ENCODE results near the gene TMEM267. TPM values are rescaled to one million over a fixed set of nuclear protein-coding genes. Genes with fewer than 3 reads are reported as not detected.

TMEM267 gene
- total RNA-seq, 1 donor from 2014 or later, result 9.4 TPM

DNA sequence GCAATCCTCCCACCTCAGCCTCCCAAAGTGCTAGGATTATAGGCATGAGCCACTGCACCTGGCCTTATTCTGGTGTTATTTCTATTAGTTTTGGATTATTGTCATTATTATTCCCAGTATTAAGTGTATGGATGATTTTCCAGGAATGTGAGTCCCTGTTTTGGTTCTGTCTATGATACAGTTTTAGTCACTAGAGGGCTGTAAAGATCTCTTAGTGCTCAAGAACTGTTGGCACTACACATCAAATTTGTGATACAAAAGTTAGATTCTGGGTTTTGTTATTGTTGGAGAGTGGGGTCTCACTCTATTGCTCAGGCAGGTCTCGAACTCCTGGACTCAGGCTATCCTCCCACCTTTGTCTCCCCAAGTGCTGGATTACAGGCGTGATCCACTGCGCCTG is 83.6 kb downstream of the TMEM267 start:
- Mint-ChIP-seq H3K27me3 (ENCODE audit: low read depth) (peaks cover 22% of the 10 kb centered on the region), H3K9me3 (no peaks in the 10 kb centered on the region), H3K4me1 (no peaks in the 10 kb centered on the region), H3K27ac (no peak overlapping the region), H3K4me3 (no peak overlapping the region), H3K36me3 (no peaks in the 10 kb centered on the region)
- no peak for DNase-seq (ENCODE audit: low spot score in 2 of 2, unreplicated experiment in 2 of 2)
- TF ChIP-seq, protein P1, sequence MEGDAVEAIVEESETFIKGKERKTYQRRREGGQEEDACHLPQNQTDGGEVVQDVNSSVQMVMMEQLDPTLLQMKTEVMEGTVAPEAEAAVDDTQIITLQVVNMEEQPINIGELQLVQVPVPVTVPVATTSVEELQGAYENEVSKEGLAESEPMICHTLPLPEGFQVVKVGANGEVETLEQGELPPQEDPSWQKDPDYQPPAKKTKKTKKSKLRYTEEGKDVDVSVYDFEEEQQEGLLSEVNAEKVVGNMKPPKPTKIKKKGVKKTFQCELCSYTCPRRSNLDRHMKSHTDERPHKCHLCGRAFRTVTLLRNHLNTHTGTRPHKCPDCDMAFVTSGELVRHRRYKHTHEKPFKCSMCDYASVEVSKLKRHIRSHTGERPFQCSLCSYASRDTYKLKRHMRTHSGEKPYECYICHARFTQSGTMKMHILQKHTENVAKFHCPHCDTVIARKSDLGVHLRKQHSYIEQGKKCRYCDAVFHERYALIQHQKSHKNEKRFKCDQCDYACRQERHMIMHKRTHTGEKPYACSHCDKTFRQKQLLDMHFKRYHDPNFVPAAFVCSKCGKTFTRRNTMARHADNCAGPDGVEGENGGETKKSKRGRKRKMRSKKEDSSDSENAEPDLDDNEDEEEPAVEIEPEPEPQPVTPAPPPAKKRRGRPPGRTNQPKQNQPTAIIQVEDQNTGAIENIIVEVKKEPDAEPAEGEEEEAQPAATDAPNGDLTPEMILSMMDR (IDR thresholded peaks at IDR 0.05; ENCODE audit: unreplicated experiment), result no peak

DNA sequence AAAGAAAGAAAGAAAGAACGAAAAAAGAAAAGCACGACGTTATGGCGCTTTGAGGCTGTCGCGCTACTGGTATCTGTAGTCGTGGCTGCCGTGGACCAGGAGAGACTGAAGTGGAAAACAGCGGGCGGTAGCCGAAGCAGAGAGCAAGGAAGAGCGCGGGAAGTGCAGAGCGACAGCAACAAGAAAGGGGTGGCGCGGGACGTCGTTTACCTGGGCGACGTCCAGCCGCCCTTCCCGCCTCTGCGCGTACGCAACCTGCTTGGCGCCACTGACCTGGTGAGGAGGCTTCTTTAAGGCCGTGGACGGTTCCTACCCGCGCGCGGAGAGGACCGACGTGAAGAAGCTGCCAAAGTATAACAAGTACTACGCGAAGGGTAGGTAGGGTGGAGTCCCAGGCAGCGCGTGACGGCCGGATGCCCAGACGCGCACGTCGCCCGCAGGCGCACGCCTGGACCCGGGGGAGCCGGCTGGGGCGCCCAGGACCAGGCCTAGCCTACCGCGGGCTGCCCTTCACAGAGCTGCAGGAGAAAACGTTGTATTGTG is 86.8 kb downstream of the TMEM267 start:
- Mint-ChIP-seq H3K27ac (no peak overlapping the region), H3K9me3 (no peaks in the 10 kb centered on the region), H3K36me3 (no peaks in the 10 kb centered on the region), H3K27me3 (ENCODE audit: low read depth) (peaks cover 5% of the 10 kb centered on the region), H3K4me3 (no peak overlapping the region), H3K4me1 (no peaks in the 10 kb centered on the region)
- no peak for DNase-seq (ENCODE audit: low spot score in 2 of 2, unreplicated experiment in 2 of 2)
- TF ChIP-seq, protein P1 (IDR thresholded peaks at IDR 0.05; ENCODE audit: unreplicated experiment), result no peak

Other genes with a start within 250 kb of the TMEM267 start
- gene HMGCS1, start 170.5 kb downstream of the TMEM267 start, total RNA-seq, result 129 to 131 TPM (median 130 TPM) in 3 replicates
- gene CCL28, start 71.5 kb downstream of the TMEM267 start, total RNA-seq, result not detected in 3 replicates
- 3.3 to 5.5 TPM (median 4.1 TPM) in 3 replicates for gene C5orf34, start 31.3 kb upstream of the TMEM267 start, total RNA-seq
- 97.9 to 109 TPM (median 103 TPM) in 3 replicates for gene PAIP1, start 73.2 kb upstream of the TMEM267 start, total RNA-seq
- gene NNT, start 119.3 kb upstream of the TMEM267 start, total RNA-seq, result 65.7 to 68.7 TPM (median 66.0 TPM) in 3 replicates

Data from mesothelial cell of epicardium (in vitro differentiated cells).